SK-N-SH (cell line): ENCODE measurements around the gene SNRNP25.

Experiments
- CTCF ChIP-seq: fragments of 200-600 bp; sonication (generic); IDR thresholded peaks from 2 replicates; pipeline ENCODE4 v1.6.1; 2017; ENCODE audit warnings: antibody characterized with exemption, mild to moderate bottlenecking, moderate library complexity
- EP300 ChIP-seq, 2 experiments: IDR thresholded peaks; 2 replicates each; pipeline versions ENCODE4 v1.4.0 to v1.6.1; 2012; ENCODE audit warnings: borderline replicate concordance in 1 of 2, low read depth in 1 of 2, low read length in 1 of 2
- REST ChIP-seq: IDR thresholded peaks from 2 replicates; pipeline ENCODE4 v1.6.1; 2012; ENCODE audit warnings: mild to moderate bottlenecking, low read depth, low read length, moderate library complexity

GRCh38 chr16:74051-74746, 20.6 kb downstream of the SNRNP25 start:
- TF ChIP-seq CTCF (no peak), EP300 (IDR thresholded peaks at IDR 0.05; ENCODE audit: borderline replicate concordance in 1 of 2, low read depth in 1 of 2, low read length in 1 of 2) (no peak), REST (no peak)
